IMR-90 (cell line): ENCODE measurements around the gene COL8A1. TPM values are rescaled to one million over a fixed set of nuclear protein-coding genes. Genes with fewer than 3 reads are reported as not detected.
A peak's percentile ranks its signal among the peaks of the same experiment; 100 is the strongest.

ENCODE experiments used
- ATAC-seq: fragments of 200-7000 bp; cut with Tn5 transposase; 2 replicates; pipeline ENCODE4 v1.9.1; 2020; ENCODE audit warnings: low read depth, mild to moderate bottlenecking, moderate library complexity
- BruUV-seq: library from RNA; stranded (reverse); fragments of 400-500 nt; replicated peaks from 2 replicates; lab custom pipeline; 2021; lab: Mats Ljungman, UMichigan
- CTCF ChIA-PET: fragments of 300-600 bp; formaldehyde crosslinking; extraction: SDS; loops from one replicate; lab custom pipeline; 2021; ENCODE audit warnings: antibody characterized with exemption; lab: Yijun Ruan, JAX
- POLR2A ChIA-PET: fragments of 300-600 bp; sonication (Branson Sonifier 250); formaldehyde crosslinking; loops from one replicate; lab custom pipeline; 2022; ENCODE audit warnings: antibody characterized with exemption; ENCODE audit not compliant: unreplicated experiment; lab: Charles Lee
- DNase-seq: peaks from one replicate; pipeline ENCODE4 v3.0.0; 2013
- H2AFZ ChIP-seq: replicated peaks from 2 replicates; pipeline ENCODE3; 2013; ENCODE audit warnings: low read length, mild to moderate bottlenecking; ENCODE audit not compliant: poor library complexity
- H2AK5ac ChIP-seq: 2 replicates; pipeline ENCODE4 v1.6.1; 2013; ENCODE audit warnings: low read depth, low read length, inconsistent platforms
- H2AK9ac ChIP-seq: replicated peaks from 2 replicates; pipeline ENCODE3; 2013; ENCODE audit warnings: mild to moderate bottlenecking, low read depth, low read length, moderate library complexity; ENCODE audit not compliant: poor library complexity
- H2BK120ac ChIP-seq: 2 replicates; pipeline ENCODE4 v1.6.1; 2013; ENCODE audit warnings: low read depth, low read length, inconsistent platforms
- H2BK15ac ChIP-seq: 3 replicates; pipeline ENCODE4 v1.6.1; 2013; ENCODE audit warnings: low read depth, low read length, inconsistent platforms
- H2BK20ac ChIP-seq: 2 replicates; pipeline ENCODE4 v1.6.1; 2013; ENCODE audit warnings: low read depth, mild to moderate bottlenecking, inconsistent platforms, low read length, moderate library complexity
- H2BK5ac ChIP-seq: 2 replicates; pipeline ENCODE4 v1.6.1; 2013; ENCODE audit warnings: mild to moderate bottlenecking, low read depth, low read length, inconsistent platforms; ENCODE audit not compliant: poor library complexity, severe bottlenecking
- H3K14ac ChIP-seq: replicated peaks from 2 replicates; pipeline ENCODE4 v1.6.1; 2013; ENCODE audit warnings: low read depth, low read length, inconsistent platforms
- H3K18ac ChIP-seq: 2 replicates; pipeline ENCODE4 v1.6.1; 2013; ENCODE audit warnings: low read depth, low read length, control low read depth
- H3K23ac ChIP-seq: 2 replicates; pipeline ENCODE4 v1.6.1; 2013; ENCODE audit warnings: low read depth, low read length, inconsistent platforms
- H3K27ac ChIP-seq: 2 replicates; pipeline ENCODE4 v1.5.1; 2013; ENCODE audit warnings: mild to moderate bottlenecking, control low read depth, low read length; ENCODE audit not compliant: insufficient read depth
- H3K27me3 ChIP-seq: 2 replicates; pipeline ENCODE4 v1.6.1; 2013; ENCODE audit warnings: low read length; ENCODE audit not compliant: control insufficient read depth, insufficient read depth
- H3K36me3 ChIP-seq: 2 replicates; pipeline ENCODE4 v1.6.1; 2013; ENCODE audit warnings: low read length, mixed read lengths; ENCODE audit not compliant: control insufficient read depth, insufficient read depth
- H3K4ac ChIP-seq: 2 replicates; pipeline ENCODE4 v1.6.1; 2013; ENCODE audit warnings: low read depth, low read length, inconsistent platforms
- H3K4me1 ChIP-seq: 2 replicates; pipeline ENCODE4 v1.6.1; 2013; ENCODE audit warnings: low read length, mixed read lengths; ENCODE audit not compliant: control insufficient read depth, insufficient read depth
- H3K4me2 ChIP-seq: 2 replicates; pipeline ENCODE4 v1.6.1; 2013; ENCODE audit warnings: low read depth, mild to moderate bottlenecking, control low read depth, low read length, moderate library complexity
- H3K4me3 ChIP-seq: 2 replicates; pipeline ENCODE4 v1.5.1; 2013; ENCODE audit warnings: low read depth, mild to moderate bottlenecking, control low read depth, low read length, moderate library complexity; ENCODE audit not compliant: insufficient read depth
- H3K56ac ChIP-seq: 2 replicates; pipeline ENCODE4 v1.6.1; 2013; ENCODE audit warnings: low read length, inconsistent platforms; ENCODE audit not compliant: insufficient read depth; ENCODE audit errors: extremely low read depth
- H3K79me1 ChIP-seq, 2 experiments: 2 replicates each; pipeline ENCODE4 v1.6.1; 2013; ENCODE audit warnings: low read length in 2 of 2, inconsistent platforms in 1 of 2, low read depth in 1 of 2
- H3K9ac ChIP-seq: 2 replicates; pipeline ENCODE4 v1.6.1; 2013; ENCODE audit warnings: low read depth, low read length, control low read depth
- H3K9me1 ChIP-seq: 2 replicates; pipeline ENCODE4 v1.6.1; 2013; ENCODE audit warnings: low read length, inconsistent platforms; ENCODE audit not compliant: insufficient read depth
- H3K9me3 ChIP-seq: 2 replicates; pipeline ENCODE4 v1.6.1; 2013; ENCODE audit warnings: low read length; ENCODE audit not compliant: control insufficient read depth, insufficient read depth
- H4K20me1 ChIP-seq: 2 replicates; pipeline ENCODE4 v1.6.1; 2013; ENCODE audit warnings: low read length, inconsistent platforms; ENCODE audit not compliant: insufficient read depth
- H4K5ac ChIP-seq: 2 replicates; pipeline ENCODE4 v1.6.1; 2013; ENCODE audit warnings: mild to moderate bottlenecking, low read depth, low read length, control low read depth
- H4K8ac ChIP-seq, 2 experiments: 2 replicates each; pipeline ENCODE4 v1.6.1; 2013; ENCODE audit warnings: low read depth in 2 of 2, low read length in 2 of 2, control low read depth in 1 of 2, inconsistent platforms in 1 of 2
- H4K91ac ChIP-seq: 2 replicates; pipeline ENCODE4 v1.6.1; 2013; ENCODE audit warnings: low read depth, low read length, inconsistent platforms; ENCODE audit not compliant: insufficient read depth
- CEBPB ChIP-seq: IDR thresholded peaks from 2 replicates; pipeline ENCODE4 v1.6.1; 2012; ENCODE audit warnings: low read depth, low read length, improper control_type of control experiment
- MAFK ChIP-seq: IDR thresholded peaks from 2 replicates; pipeline ENCODE4 v1.6.1; 2012; ENCODE audit warnings: low read depth, low read length, improper control_type of control experiment
- MAZ ChIP-seq: IDR thresholded peaks from 2 replicates; pipeline ENCODE4 v1.6.1; 2012; ENCODE audit warnings: low read depth, mild to moderate bottlenecking, low read length, improper control_type of control experiment, moderate library complexity, borderline replicate concordance
- MXI1 ChIP-seq: IDR thresholded peaks from 2 replicates; pipeline ENCODE4 v1.6.1; 2012; ENCODE audit warnings: low read depth, mild to moderate bottlenecking, low read length, moderate library complexity, borderline replicate concordance
- NFE2L2 ChIP-seq: fragments of 150-350 bp; IDR thresholded peaks from 2 replicates; pipeline ENCODE4 v1.6.1; 2016; ENCODE audit warnings: low read depth, mild to moderate bottlenecking, low read length
- POLR2A ChIP-seq: IDR thresholded peaks from 2 replicates; pipeline ENCODE4 v1.6.1; 2012; ENCODE audit warnings: mild to moderate bottlenecking, low read depth, low read length
- RCOR1 ChIP-seq: IDR thresholded peaks from 2 replicates; pipeline ENCODE4 v1.6.1; 2012; ENCODE audit warnings: mild to moderate bottlenecking, low read length, improper control_type of control experiment; ENCODE audit not compliant: insufficient replicate concordance
- RFX5 ChIP-seq: IDR thresholded peaks from 2 replicates; pipeline ENCODE4 v1.8.0; 2012; ENCODE audit warnings: low read depth, mild to moderate bottlenecking, low read length, moderate library complexity
- SMC3 ChIP-seq: fragments of 150-350 bp; IDR thresholded peaks from 2 replicates; pipeline ENCODE4 v1.6.1; 2016; ENCODE audit warnings: low read depth, mild to moderate bottlenecking, antibody characterized with exemption, low read length, moderate library complexity
- USF2 ChIP-seq: fragments of 150-350 bp; IDR thresholded peaks from 2 replicates; pipeline ENCODE4 v1.6.1; 2017; ENCODE audit warnings: mild to moderate bottlenecking, antibody characterized with exemption, low read length, low read depth
- WGBS, 2 experiments: methylation state at CpG; one replicate each; pipeline versions ENCODE4 v1.1.5 to v1.1.7; 2013; ENCODE audit warnings: missing lambda C conversion rate in 2 of 2; ENCODE audit not compliant: insufficient read length in 1 of 2; ENCODE audit errors: extremely low coverage in 2 of 2; 5-methylcytosine and 5-hydroxymethylcytosine counted together
- dilution Hi-C: fragments of 300-500 bp; cut with HindIII; formaldehyde crosslinking; loops from one replicate; pipeline ENCODE4 v1.14.3; 2018; ENCODE audit warnings: low sequenced_read_pairs; ENCODE audit not compliant: unreplicated experiment
- in situ Hi-C: fragments of 300-500 bp; cut with MboI; formaldehyde crosslinking; loops from 3 replicates; pipeline ENCODE4 v1.14.3; 2019; ENCODE audit warnings: low sequenced_read_pairs, inconsistent platforms, mixed read lengths
- intact Hi-C: fragments of 100-400 bp; cut with micrococcal nuclease; formaldehyde crosslinking; loops from 2 replicates; pipeline ENCODE4 v1.10.0; 2022
- polyA plus RNA-seq, 3 experiments: library from polyadenylated mRNA; depleted of rRNA; stranded (reverse); fragments of >200 nt; gene quantifications; 2 replicates each; pipeline ENCODE4 v1.2.3, GENCODE V29; 2012; ENCODE audit warnings: low replicate concordance in 1 of 3
- total RNA-seq: library from RNA; depleted of rRNA; stranded (reverse); fragments of >200 nt; gene quantifications from 2 replicates; pipeline ENCODE4 v1.2.3, GENCODE V29; 2012

Gene COL8A1
- total and polyA plus RNA-seq, 2 of the 4 experiments (the other 2 are of a cell fraction) = 119 to 151 TPM

DNA sequence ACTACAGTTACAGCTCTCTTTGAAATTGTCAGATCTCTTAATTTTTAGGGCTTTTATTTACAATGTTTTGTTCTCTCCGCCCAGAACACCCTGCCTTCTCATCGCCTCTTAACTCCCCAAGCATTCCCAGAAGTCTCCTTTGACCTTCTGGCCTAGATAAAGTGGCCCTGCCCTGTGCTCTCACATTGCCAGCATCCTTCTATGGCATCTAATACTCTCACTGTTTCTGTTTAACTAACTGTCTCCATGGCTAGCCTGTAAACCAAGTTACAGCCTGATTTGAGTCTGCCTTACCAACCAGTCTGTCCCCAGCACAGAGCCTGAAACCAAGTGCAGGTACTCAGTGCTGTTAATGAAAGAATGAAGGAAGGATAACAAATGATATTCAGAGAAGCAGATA is 19.9 kb downstream of the COL8A1 start:
- H2AK5ac ChIP-seq = peak overlapping the region; percentile 88
- H4K5ac ChIP-seq = peak overlapping the region; percentile 90; the same call in 1 of the 2 replicates
- BruUV-seq = no TSS peak
- CTCF ChIA-PET = interaction anchor here (0.7 kb wide), 1 partner anchor 154 kb away, joined by 4 read pairs; no protein-coding TSS in a partner anchor
- H3K9ac ChIP-seq = no peak overlapping the region
- in situ Hi-C loops = no loop called here
- no peak for DNase-seq
- H3K14ac ChIP-seq = peak overlapping the region; percentile 98
- no peak overlapping the region for H2AFZ ChIP-seq
- H3K79me1 ChIP-seq = peaks cover 38 to 56% of the 10 kb centered on the region in 2 experiments
- peak overlapping the region; percentile 85 for H3K23ac ChIP-seq
- H3K9me1 ChIP-seq = peaks cover 16% of the 10 kb centered on the region
- H3K56ac ChIP-seq = peak overlapping the region; percentile 46; the same call in 1 of the 2 replicates
- H3K4me3 ChIP-seq = no peak overlapping the region
- H3K4ac ChIP-seq = peak overlapping the region; percentile 97
- H4K20me1 ChIP-seq = no peaks in the 10 kb centered on the region
- H2AK9ac ChIP-seq = peak overlapping the region; percentile 91
- H4K91ac ChIP-seq = peak overlapping the region; percentile 89
- H3K18ac ChIP-seq = peak overlapping the region; percentile 91
- TF ChIP-seq MAZ = no peak
- no peak for TF ChIP-seq RCOR1
- no peak for TF ChIP-seq CEBPB
- no peak for TF ChIP-seq POLR2A
- no peak for TF ChIP-seq USF2
- TF ChIP-seq SMC3 = no peak
- TF ChIP-seq RFX5 = no peak
- no peak for TF ChIP-seq MXI1
- no peak for TF ChIP-seq MAFK
- TF ChIP-seq NFE2L2 = no peak
- WGBS, 2 experiments = 100% methylated on average over 1 of the region's 2 CpGs; no CpG with 5 or more reads in 1 of the 2 experiments
- no peaks in the 10 kb centered on the region for H3K9me3 ChIP-seq
- peak overlapping the region; percentile 36 to 97 for H4K8ac ChIP-seq
- peaks cover 13% of the 10 kb centered on the region for H3K4me1 ChIP-seq
- H3K27me3 ChIP-seq = no peaks in the 10 kb centered on the region
- ATAC-seq = no peak
- dilution Hi-C loops = no loop called here
- H2BK120ac ChIP-seq = peak overlapping the region; percentile 94
- no peak overlapping the region; the same call in 1 of the 2 replicates for H3K4me2 ChIP-seq
- peak overlapping the region; percentile 95 for H2BK15ac ChIP-seq
- H3K36me3 ChIP-seq = peaks cover 1% of the 10 kb centered on the region; the same call in 1 of the 2 replicates
- H3K27ac ChIP-seq = peak overlapping the region; percentile 39
- H2BK5ac ChIP-seq = peak overlapping the region; percentile 99
- intact Hi-C loops = no loop called here
- POLR2A ChIA-PET = interaction anchor here (0.6 kb wide), 1 partner anchor 1469 kb away, joined by 3 read pairs; no protein-coding TSS in a partner anchor
- peak overlapping the region; percentile 96; the same call in 1 of the 2 replicates for H2BK20ac ChIP-seq
